ENCODE measurements around the gene FBXO22.

The FBXO22 gene

DNA sequence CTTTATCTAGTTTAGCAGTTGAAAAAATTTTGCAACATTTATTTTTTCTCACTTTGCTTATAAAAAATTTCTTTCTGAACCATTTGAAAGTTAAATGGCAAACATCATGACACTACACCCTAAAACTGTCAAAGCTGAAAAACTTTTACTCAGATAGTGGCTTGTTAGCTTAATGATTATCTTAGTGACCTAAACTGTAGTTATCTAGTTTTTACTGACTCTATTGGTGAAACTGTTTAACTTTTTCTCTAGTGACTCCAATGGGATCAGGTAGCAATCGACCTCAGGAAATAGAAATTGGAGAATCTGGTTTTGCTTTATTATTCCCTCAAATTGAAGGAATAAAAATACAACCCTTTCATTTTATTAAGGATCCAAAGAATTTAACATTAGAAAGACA, 13.3 kb downstream of the FBXO22 start:
- in situ Hi-C loops (cut with HindIII; ENCODE audit: low sequenced_read_pairs), result no loop called here
- no peak overlapping the region for H3K4me3 ChIP-seq (ENCODE audit: low read depth, low read length)
- no peak for DNase-seq (ENCODE audit: low read depth)
- TF ChIP-seq, protein P1, sequence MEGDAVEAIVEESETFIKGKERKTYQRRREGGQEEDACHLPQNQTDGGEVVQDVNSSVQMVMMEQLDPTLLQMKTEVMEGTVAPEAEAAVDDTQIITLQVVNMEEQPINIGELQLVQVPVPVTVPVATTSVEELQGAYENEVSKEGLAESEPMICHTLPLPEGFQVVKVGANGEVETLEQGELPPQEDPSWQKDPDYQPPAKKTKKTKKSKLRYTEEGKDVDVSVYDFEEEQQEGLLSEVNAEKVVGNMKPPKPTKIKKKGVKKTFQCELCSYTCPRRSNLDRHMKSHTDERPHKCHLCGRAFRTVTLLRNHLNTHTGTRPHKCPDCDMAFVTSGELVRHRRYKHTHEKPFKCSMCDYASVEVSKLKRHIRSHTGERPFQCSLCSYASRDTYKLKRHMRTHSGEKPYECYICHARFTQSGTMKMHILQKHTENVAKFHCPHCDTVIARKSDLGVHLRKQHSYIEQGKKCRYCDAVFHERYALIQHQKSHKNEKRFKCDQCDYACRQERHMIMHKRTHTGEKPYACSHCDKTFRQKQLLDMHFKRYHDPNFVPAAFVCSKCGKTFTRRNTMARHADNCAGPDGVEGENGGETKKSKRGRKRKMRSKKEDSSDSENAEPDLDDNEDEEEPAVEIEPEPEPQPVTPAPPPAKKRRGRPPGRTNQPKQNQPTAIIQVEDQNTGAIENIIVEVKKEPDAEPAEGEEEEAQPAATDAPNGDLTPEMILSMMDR (IDR thresholded peaks at IDR 0.05; ENCODE audit: low read depth, low read length, missing control alignments), result no peak

DNA sequence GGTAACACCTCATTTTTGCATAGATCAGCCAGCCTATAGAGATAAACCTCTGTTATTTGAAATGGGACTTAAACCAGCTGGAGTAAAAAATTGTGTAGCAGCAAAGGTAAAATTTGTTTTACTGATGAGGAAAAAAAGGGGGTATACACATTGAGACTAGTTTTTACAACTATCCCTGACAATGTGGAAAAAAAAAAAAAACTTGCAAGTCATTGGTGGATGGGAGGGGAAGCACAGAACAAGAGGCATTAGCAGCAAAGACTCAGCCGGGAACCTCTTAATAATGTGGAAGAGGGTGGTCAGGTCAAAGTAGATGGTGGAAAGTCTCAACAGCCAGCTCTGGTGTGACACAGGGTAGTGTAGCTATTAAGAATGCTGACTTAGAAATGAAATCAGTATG, 14.5 kb downstream of the FBXO22 start:
- H3K4me3 ChIP-seq (ENCODE audit: low read depth, low read length), result no peak overlapping the region
- DNase-seq (ENCODE audit: low read depth), result no peak
- TF ChIP-seq, protein P1 (IDR thresholded peaks at IDR 0.05; ENCODE audit: low read depth, low read length, missing control alignments), result no peak
- in situ Hi-C loops (cut with HindIII; ENCODE audit: low sequenced_read_pairs), result no loop called here

DNA sequence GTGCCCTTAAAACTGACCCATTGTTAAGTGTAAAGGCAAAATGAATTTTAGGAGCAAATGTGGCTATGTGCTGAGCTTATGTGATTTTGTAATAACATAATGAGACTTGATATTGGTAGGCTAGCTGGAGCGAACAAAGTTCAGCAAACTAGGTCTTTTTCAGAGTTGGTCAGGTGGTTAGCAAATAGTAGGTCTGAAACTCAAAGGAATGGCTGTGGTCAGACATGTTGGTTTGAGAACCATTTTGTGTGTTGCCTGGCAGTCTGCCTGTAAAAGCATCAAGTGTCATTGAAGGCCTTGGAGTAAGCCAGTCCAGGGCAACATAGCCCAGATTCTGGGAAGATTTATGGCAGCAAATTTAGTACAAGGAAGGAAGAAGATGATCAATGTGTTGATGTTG, 16.4 kb downstream of the FBXO22 start:
- no peak overlapping the region for H3K4me3 ChIP-seq (ENCODE audit: low read depth, low read length)
- in situ Hi-C loops (cut with HindIII; ENCODE audit: low sequenced_read_pairs), result no loop called here
- DNase-seq (ENCODE audit: low read depth), result no peak
- TF ChIP-seq, protein P1 (IDR thresholded peaks at IDR 0.05; ENCODE audit: low read depth, low read length, missing control alignments), result no peak

DNA sequence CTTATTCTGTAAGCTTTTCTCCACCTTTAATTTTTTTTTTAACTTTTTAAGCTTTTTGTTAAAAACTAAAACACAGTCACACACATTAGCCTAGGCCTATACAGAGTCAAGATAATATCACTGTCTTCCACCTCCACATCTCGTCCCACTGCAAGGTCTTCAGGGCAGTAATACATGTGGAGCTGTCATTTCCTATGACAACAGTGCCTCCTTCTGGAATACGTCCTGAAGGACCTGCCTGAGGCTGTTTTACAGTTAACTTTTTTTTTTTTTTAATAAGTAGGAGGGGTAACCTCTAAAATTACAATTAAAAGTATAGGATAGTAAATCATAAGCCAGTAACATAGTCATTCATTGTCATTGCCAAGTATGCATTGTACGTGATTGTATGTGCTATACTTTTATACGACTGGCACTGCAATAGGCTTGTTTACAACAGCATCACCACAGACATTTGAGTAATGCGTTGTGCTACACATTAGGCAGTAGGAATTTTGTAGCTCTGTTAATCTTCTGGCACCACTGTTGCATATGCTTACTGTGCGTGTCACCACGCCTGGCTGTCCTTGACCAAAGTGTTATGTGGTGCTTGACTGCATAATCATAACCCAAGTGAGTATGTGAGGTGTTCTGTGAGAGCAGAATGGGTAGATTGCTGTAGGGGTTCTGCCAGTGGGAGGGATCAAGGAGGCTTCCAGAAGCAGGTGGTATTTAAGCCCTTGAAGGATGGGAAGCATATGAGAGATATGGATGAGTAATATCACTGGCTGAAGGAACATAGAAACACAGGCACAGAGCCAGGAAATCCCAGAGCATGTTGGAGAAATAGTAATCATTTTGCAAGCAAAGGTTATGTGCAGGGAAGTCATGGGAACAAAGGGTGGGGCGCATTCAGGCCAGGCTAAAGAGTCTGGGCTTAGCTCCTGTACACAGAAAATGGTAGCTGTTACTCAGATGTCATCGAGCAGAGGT, 18.3 kb downstream of the FBXO22 start:
- DNase-seq (ENCODE audit: low read depth), result peak; percentile 37
- no peak overlapping the region for H3K4me3 ChIP-seq (ENCODE audit: low read depth, low read length)
- in situ Hi-C loops (cut with HindIII; ENCODE audit: low sequenced_read_pairs), result no loop called here
- TF ChIP-seq, protein P1 (IDR thresholded peaks at IDR 0.05; ENCODE audit: low read depth, low read length, missing control alignments), result peak; percentile 51

DNA sequence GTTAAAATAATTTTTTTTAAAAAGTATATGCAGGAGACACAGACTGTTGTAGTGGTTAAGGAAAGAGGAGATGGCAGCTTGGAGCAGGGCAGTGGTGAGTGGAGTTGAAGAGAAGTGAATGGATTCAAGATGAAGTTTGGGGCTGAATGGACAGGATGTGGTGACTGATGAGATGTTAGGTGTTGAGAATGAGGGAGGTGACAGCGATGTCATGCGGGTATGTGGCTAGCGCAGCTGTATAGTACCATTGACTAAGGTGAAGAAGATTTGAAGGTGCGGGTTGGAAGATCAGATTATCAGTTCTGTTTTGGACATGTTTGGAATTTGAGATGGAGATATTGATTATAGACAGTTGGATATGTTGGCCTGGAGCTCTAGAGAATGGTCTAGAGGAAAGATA, 20.1 kb downstream of the FBXO22 start:
- DNase-seq (ENCODE audit: low read depth), result no peak
- no peak overlapping the region for H3K4me3 ChIP-seq (ENCODE audit: low read depth, low read length)
- TF ChIP-seq, protein P1 (IDR thresholded peaks at IDR 0.05; ENCODE audit: low read depth, low read length, missing control alignments), result no peak
- in situ Hi-C loops (cut with HindIII; ENCODE audit: low sequenced_read_pairs), result no loop called here

DNA sequence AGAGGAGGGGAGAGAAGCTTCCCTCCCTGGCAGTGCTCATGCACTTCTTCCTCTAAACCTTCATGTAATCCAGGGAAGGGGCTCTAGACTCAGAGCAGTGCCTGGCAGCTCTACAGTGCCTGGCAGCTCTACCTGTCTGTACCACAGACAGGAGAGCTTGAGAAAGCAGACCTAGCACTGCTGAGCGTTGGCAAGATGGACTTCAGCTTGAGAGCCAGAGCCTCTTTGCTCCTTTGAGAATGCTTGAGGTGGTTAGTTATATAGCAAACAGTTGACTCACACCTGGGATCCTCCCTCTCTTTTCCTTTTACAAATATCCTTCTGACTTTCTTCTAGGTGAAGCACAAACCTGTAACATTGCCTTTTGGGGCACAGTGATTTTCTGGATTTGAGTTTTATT, 20.9 kb downstream of the FBXO22 start:
- TF ChIP-seq, protein P1 (IDR thresholded peaks at IDR 0.05; ENCODE audit: low read depth, low read length, missing control alignments), result no peak
- no peak for DNase-seq (ENCODE audit: low read depth)
- H3K4me3 ChIP-seq (ENCODE audit: low read depth, low read length), result no peak overlapping the region
- in situ Hi-C loops (cut with HindIII; ENCODE audit: low sequenced_read_pairs), result no loop called here

Data from astrocyte of the cerebellum (primary cell).